ENCODE measurements around the gene CACNA1D. TPM values are rescaled to one million over a fixed set of nuclear protein-coding genes. Genes with fewer than 3 reads are reported as not detected.

CACNA1D gene
- total RNA-seq, 1 experiment from 2014 or later = 1.1 TPM

GRCh38 chr3:53597136-53597915 lies 102.9 kb downstream of the CACNA1D start:
- ATAC-seq = no peak
- peaks cover 9% of the 10 kb centered on the region; the same call in 1 of the 2 replicates for H3K27me3 ChIP-seq (ENCODE audit: insufficient read depth, low read length)
- ChIA-PET RAD21 (ENCODE audit: low non-redundant PET in 1 of 2, low total read pairs in 2 of 2, uncharacterized antibody in 2 of 2, unreplicated experiment in 2 of 2) (no interaction called here), CTCF (no interaction called here), POLR2A (interaction anchor here (1.6 kb wide), 1 partner anchor 9 kb away, joined by 3 read pairs; no protein-coding TSS in a partner anchor)
- no peak for DNase-seq (ENCODE audit: low read depth, low spot score)
- H3K4me2 ChIP-seq (ENCODE audit: low read length) = no peak overlapping the region
- no peak overlapping the region for H3K4me3 ChIP-seq (replicated peaks in 1 of 2; ENCODE audit: low read depth in 1 of 2, low read length in 2 of 2)
- BruUV-seq (replicated peaks) = no TSS peak
- no peak overlapping the region for H2AFZ ChIP-seq (ENCODE audit: low read depth, low read length, poor library complexity, severe bottlenecking)
- TF ChIP-seq YY1 (IDR thresholded peaks at IDR 0.05; ENCODE audit: extremely low read depth, insufficient replicate concordance, low read depth, low read length) = no peak
- TF ChIP-seq EGR1 (IDR thresholded peaks at IDR 0.05; ENCODE audit: low read depth) = no peak
- no peak for TF ChIP-seq ZBTB33 (IDR thresholded peaks at IDR 0.05; ENCODE audit: extremely low read depth, insufficient replicate concordance, low read length)
- TF ChIP-seq POLR2A (IDR thresholded peaks at IDR 0.05; ENCODE audit: borderline replicate concordance, extremely low read depth, insufficient read depth, insufficient read length) = no peak
- no peak for TF ChIP-seq SRF (IDR thresholded peaks at IDR 0.05; ENCODE audit: low read depth)
- no peak for TF ChIP-seq CTCF (IDR thresholded peaks at IDR 0.05 in 2 of 3, conservative IDR thresholded peaks at IDR 0.05 in 1 of 3; ENCODE audit: borderline replicate concordance in 1 of 3, insufficient read depth in 1 of 3, low read depth in 2 of 3, low read length in 2 of 3)
- no peak for TF ChIP-seq SP1 (IDR thresholded peaks at IDR 0.05; ENCODE audit: low read depth)
- TF ChIP-seq ATF3 (IDR thresholded peaks at IDR 0.05) = no peak
- no peak for TF ChIP-seq CBX3 (IDR thresholded peaks at IDR 0.05; ENCODE audit: low read depth)
- no peak for TF ChIP-seq POLR2AphosphoS5 (IDR thresholded peaks at IDR 0.05; ENCODE audit: low read depth, low read length)
- TF ChIP-seq ELF1 (IDR thresholded peaks at IDR 0.05; ENCODE audit: borderline replicate concordance, low read depth) = no peak
- no peak for TF ChIP-seq RAD21 (IDR thresholded peaks at IDR 0.05; ENCODE audit: low read depth)
- no peak for TF ChIP-seq EZH2phosphoT487 (IDR thresholded peaks at IDR 0.05; ENCODE audit: borderline replicate concordance)
- no peak for TF ChIP-seq TCF7L2 (IDR thresholded peaks at IDR 0.05; ENCODE audit: borderline replicate concordance, extremely low read depth, insufficient read depth, insufficient read length)
- no peak for TF ChIP-seq MAX (IDR thresholded peaks at IDR 0.05)
- TF ChIP-seq CEBPB (IDR thresholded peaks at IDR 0.05; ENCODE audit: low read depth) = no peak
- TF ChIP-seq FOSL1 (IDR thresholded peaks at IDR 0.05; ENCODE audit: low read depth) = no peak
- no peak for TF ChIP-seq ZFX (IDR thresholded peaks at IDR 0.05)
- TF ChIP-seq JUND (IDR thresholded peaks at IDR 0.05) = no peak
- TF ChIP-seq SIN3A (IDR thresholded peaks at IDR 0.05; ENCODE audit: low read depth) = no peak
- no peaks in the 10 kb centered on the region for H4K20me1 ChIP-seq (ENCODE audit: insufficient read depth)
- no peaks in the 10 kb centered on the region for H3K9me2 ChIP-seq (ENCODE audit: insufficient read depth)
- no peaks in the 10 kb centered on the region for H3K79me2 ChIP-seq (ENCODE audit: insufficient read depth, low read length)
- H3K27ac ChIP-seq (ENCODE audit: low read depth, low read length) = no peak overlapping the region
- H3K9ac ChIP-seq (ENCODE audit: low read length) = no peak overlapping the region
- H3K4me1 ChIP-seq (ENCODE audit: control insufficient read depth in 1 of 2, insufficient read depth in 2 of 2, low read length in 2 of 2) = no peaks in the 10 kb centered on the region
- intact Hi-C loops (cut with micrococcal nuclease) = no loop called here
- H3K36me3 ChIP-seq (ENCODE audit: control insufficient read depth in 1 of 2, insufficient read depth in 2 of 2, low read length in 2 of 2) = no peaks in the 10 kb centered on the region
- H3K9me3 ChIP-seq (ENCODE audit: control insufficient read depth in 1 of 2, insufficient read depth in 1 of 2, low read depth in 1 of 2, low read length in 2 of 2) = no peaks in the 10 kb centered on the region

All from HCT116 (cell line).